ENCODE results near the gene MFSD12.
"Not testable (repeated sequence)": the region's sequence is repeated elsewhere in the genome, so short reads cannot be mapped to it uniquely, and the experiment has no call there.

MFSD12 gene

DNA sequence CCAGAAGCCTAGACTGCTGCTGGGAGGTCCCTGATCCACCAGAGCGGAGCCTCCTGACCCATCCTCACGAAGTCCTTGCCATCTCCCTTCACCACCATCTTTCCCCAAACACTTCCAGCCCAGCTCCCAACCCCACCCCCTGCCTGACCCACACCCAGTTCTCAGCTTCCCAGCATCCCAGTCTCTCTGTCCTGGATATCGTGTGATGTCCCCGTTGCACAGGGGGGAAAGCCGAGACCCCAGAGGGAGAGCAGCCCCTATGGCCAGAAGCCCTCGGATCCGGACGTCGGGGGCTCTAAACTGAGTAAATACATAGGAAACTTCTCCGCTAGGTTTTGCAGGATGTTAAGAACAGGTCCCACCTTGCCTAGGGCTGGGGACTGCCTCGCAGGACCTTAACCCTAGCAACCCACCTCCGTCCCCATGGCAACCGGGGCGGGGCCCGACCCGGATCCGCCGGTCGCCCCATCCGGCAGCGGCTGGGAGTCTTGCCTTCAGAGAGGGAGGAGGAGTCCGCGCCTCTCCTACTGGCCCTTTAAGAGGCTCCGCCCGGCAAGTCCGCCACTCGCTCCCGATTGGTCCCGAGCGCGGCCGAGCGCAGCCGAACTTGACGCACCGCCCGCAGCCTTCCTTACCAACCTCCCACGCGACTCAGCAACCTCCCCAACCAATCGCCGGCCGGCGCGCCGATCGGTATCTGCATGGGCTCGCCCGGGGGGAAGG lies 14.9 kb upstream of the MFSD12 start:
- Histone ChIP-seq H3K36me3 (ENCODE audit: insufficient read depth, low read depth, low read length) (no peaks in the 10 kb centered on the region), H3K9me3 (ENCODE audit: insufficient read depth, low read depth, low read length) (no peaks in the 10 kb centered on the region), H3K4me1 (ENCODE audit: insufficient read depth, low read length) (peaks cover 9% of the 10 kb centered on the region; the same call in 1 of the 2 replicates), H3K27ac (ENCODE audit: low read length) (no peak overlapping the region), H3K27me3 (ENCODE audit: insufficient read depth, low read length) (no peaks in the 10 kb centered on the region), H3K4me3 (ENCODE audit: low read length) (peak overlapping the region; percentile 64), H3K9ac (ENCODE audit: low read depth, low read length) (peak overlapping the region; percentile 15; the same call in 1 of the 2 replicates)

DNA sequence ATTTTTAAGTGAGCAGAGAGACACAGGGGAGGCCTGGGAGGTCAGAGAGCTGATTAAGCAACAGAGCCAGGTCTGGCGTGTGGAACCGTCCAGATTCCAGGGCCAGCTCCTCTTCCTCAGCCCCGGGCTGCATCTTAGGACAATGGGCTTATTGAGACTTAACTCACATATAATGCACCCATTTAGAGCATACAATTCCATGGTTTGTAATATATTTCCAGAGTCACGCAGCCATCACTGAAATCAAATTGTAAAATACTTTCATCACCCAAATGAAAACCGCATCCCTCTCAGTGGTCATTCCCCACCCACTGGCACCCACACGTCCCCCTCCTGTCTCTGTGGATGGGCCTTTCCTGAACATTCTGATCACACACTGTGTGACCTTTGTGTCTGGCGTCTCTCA lies 13.2 kb upstream of the MFSD12 start:
- Histone ChIP-seq H3K9ac (ENCODE audit: low read depth, low read length) (no peak overlapping the region), H3K27me3 (ENCODE audit: insufficient read depth, low read length) (no peaks in the 10 kb centered on the region), H3K4me3 (ENCODE audit: low read length) (no peak overlapping the region)

DNA sequence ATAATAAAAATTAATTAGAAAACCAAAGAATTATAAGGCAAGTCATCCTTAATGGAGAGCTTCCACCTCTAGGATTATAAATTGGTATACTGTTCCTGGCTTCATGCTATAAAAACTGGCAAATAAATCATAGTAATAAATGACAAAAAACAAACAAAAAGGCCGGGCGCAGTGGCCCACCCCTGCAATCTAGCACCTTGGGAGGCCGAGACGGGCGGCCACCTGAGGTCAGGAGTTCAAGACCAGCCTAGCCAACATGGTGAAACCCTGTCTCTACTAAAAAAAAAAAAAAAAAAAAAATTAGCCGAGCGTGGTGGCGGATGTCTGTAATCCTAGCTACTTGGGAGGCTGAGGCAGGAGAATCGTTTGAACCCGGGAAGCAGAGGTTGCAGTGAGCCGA lies 12.7 kb upstream of the MFSD12 start:
- not testable (repeated sequence) for H3K36me3 ChIP-seq (ENCODE audit: insufficient read depth, low read depth, low read length)

More for the DNA sequence above, 13.2 kb upstream of the MFSD12 start:
- Histone ChIP-seq H3K27ac (ENCODE audit: low read length) (no peak overlapping the region), H3K4me1 (ENCODE audit: insufficient read depth, low read length) (peaks cover 3% of the 10 kb centered on the region; the same call in 1 of the 2 replicates), H3K9me3 (ENCODE audit: insufficient read depth, low read depth, low read length) (no peaks in the 10 kb centered on the region), H3K36me3 (ENCODE audit: insufficient read depth, low read depth, low read length) (no peaks in the 10 kb centered on the region)

DNA sequence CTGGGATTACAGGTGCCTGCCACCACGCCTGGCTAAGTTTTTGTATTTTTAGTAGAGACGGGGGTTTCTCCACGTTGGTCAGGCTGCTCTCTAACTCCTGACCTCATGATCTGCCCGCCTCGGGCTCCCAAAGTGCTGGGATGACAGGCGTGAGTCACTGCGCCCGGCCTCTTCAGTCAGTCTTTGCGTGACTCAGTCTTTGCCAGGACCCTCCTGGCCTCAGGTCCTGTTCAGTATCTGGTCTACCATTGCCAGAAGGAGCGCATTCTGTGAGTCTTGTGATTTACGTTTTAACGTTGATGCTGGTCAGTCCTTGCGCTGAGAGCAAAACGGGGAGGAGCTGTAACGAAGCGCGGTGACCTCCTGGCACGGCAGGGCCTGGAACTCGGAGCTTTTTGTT lies 7.8 kb upstream of the MFSD12 start:
- no peaks in the 10 kb centered on the region for H3K4me1 ChIP-seq (ENCODE audit: insufficient read depth, low read length)
- H3K9me3 ChIP-seq (ENCODE audit: insufficient read depth, low read depth, low read length): no peaks in the 10 kb centered on the region
- no peaks in the 10 kb centered on the region for H3K36me3 ChIP-seq (ENCODE audit: insufficient read depth, low read depth, low read length)
- no peaks in the 10 kb centered on the region for H3K27me3 ChIP-seq (ENCODE audit: insufficient read depth, low read length)
- H3K4me3 ChIP-seq (ENCODE audit: low read length): no peak overlapping the region
- no peak overlapping the region for H3K9ac ChIP-seq (ENCODE audit: low read depth, low read length)
- no peak overlapping the region for H3K27ac ChIP-seq (ENCODE audit: low read length)

More for the DNA sequence above, 12.7 kb upstream of the MFSD12 start:
- not testable (repeated sequence) for H3K4me1 ChIP-seq (ENCODE audit: insufficient read depth, low read length); H3K4me3 ChIP-seq (ENCODE audit: low read length); H3K27ac ChIP-seq (ENCODE audit: low read length); H3K27me3 ChIP-seq (ENCODE audit: insufficient read depth, low read length); H3K9me3 ChIP-seq (ENCODE audit: insufficient read depth, low read depth, low read length); H3K9ac ChIP-seq (ENCODE audit: low read depth, low read length)

DNA sequence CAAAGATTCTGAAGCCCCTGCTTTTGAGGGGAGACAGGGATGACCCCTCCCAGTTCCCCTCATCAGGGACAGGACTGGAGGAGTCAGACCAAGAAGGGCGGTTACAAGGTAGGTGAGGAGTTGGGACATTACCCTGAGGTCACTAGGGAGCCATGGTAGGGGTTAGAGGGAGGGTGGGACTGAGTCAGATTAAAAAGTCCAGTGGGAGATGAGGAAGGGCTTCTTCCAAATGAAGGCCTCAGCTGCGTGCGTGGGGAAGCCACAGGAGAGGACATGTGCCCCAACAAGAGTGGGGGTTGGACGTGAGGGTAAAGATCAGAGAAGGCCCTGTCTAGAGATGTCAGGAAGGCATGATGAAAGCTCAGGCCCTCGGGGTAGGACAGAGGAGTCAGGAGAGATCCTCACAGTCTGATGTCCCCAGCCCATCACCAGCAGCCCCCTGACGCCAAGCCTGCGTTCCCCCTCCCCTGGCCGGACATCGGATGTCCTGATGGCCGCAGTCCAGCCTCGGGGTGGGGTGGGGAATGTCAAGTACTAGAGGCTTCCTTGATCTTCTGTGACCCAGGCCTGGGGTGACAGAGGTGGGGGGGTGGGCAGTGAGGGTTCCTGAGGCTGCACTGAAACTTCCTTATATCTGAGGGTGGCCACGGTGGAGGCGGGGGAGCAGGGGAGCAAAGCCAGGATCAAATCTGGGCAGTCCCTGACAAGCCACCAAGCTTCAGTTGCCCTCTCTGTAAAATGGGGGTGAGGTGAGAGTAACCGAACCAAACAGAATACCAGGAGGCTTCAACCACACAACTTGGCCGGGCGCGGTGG lies 6.5 kb upstream of the MFSD12 start:
- Histone ChIP-seq H3K36me3 (ENCODE audit: insufficient read depth, low read depth, low read length) (no peaks in the 10 kb centered on the region), H3K4me3 (ENCODE audit: low read length) (no peak overlapping the region), H3K27me3 (ENCODE audit: insufficient read depth, low read length) (no peaks in the 10 kb centered on the region), H3K4me1 (ENCODE audit: insufficient read depth, low read length) (no peaks in the 10 kb centered on the region), H3K9me3 (ENCODE audit: insufficient read depth, low read depth, low read length) (no peaks in the 10 kb centered on the region), H3K27ac (ENCODE audit: low read length) (no peak overlapping the region), H3K9ac (ENCODE audit: low read depth, low read length) (no peak overlapping the region)

DNA sequence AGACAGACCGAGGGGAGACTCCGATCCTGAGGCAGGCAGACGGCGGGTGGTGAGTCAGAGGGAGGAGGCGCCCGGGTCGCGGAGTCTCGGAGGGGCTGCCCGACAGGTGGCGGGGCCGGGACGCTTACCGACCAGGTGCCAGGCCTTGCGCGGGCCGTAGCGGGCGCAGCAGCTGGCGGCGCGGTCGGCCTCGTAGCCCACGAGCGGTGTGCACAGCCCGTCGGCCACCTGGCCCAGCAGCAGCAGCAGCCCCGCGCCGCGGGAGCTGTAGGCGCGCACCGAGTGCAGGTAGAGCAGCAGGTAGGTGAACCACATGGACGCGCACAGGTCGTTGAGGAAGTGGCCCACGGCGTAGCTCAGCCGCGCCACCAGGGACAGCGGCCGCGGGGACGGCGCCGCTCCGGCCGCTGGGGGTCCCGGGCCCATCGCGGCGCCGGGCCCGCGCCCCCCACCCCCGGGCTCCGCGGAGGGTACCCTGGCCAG lies 367 bp downstream of the MFSD12 start:
- Histone ChIP-seq H3K36me3 (ENCODE audit: insufficient read depth, low read depth, low read length) (no peaks in the 10 kb centered on the region), H3K4me3 (ENCODE audit: low read length) (peak overlapping the region; percentile 80), H3K4me1 (ENCODE audit: insufficient read depth, low read length) (no peaks in the 10 kb centered on the region), H3K9me3 (ENCODE audit: insufficient read depth, low read depth, low read length) (no peaks in the 10 kb centered on the region), H3K9ac (ENCODE audit: low read depth, low read length) (peak overlapping the region; percentile 45; the same call in 1 of the 2 replicates), H3K27me3 (ENCODE audit: insufficient read depth, low read length) (peaks cover 8% of the 10 kb centered on the region), H3K27ac (ENCODE audit: low read length) (no peak overlapping the region)

DNA sequence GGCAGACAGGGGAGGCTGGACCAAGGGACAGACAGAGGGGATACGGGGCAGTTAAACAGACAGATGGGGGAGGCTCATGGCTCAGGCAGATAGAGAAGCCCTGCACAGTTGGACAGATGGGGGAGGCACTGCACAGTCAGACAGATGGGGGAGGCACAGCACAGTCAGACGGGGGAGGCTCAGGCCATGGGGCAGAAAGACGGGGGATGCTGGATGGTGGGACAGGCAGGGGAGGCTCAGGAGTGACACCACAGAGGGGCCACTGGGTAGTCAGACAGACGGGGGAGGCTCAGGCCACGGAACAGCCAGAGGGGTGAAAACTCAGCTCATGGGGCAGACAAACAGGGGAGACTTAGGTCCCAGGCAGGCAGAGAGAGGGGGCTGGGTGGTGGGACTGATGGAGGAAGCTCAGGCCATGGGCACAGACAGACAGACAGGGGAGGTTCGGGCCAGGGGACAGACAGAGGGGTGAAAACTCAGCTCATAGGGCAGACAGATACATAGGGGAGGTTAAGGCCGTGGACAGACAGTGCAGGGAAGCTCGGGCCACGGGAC lies 886 bp downstream of the MFSD12 start:
- peak overlapping the region; percentile 80 for H3K4me3 ChIP-seq (ENCODE audit: low read length)
- peak overlapping the region; percentile 45; the same call in 1 of the 2 replicates for H3K9ac ChIP-seq (ENCODE audit: low read depth, low read length)
- no peak overlapping the region for H3K27ac ChIP-seq (ENCODE audit: low read length)
- no peaks in the 10 kb centered on the region for H3K36me3 ChIP-seq (ENCODE audit: insufficient read depth, low read depth, low read length)
- no peaks in the 10 kb centered on the region for H3K9me3 ChIP-seq (ENCODE audit: insufficient read depth, low read depth, low read length)
- no peaks in the 10 kb centered on the region for H3K4me1 ChIP-seq (ENCODE audit: insufficient read depth, low read length)
- H3K27me3 ChIP-seq (ENCODE audit: insufficient read depth, low read length): peaks cover 8% of the 10 kb centered on the region

DNA sequence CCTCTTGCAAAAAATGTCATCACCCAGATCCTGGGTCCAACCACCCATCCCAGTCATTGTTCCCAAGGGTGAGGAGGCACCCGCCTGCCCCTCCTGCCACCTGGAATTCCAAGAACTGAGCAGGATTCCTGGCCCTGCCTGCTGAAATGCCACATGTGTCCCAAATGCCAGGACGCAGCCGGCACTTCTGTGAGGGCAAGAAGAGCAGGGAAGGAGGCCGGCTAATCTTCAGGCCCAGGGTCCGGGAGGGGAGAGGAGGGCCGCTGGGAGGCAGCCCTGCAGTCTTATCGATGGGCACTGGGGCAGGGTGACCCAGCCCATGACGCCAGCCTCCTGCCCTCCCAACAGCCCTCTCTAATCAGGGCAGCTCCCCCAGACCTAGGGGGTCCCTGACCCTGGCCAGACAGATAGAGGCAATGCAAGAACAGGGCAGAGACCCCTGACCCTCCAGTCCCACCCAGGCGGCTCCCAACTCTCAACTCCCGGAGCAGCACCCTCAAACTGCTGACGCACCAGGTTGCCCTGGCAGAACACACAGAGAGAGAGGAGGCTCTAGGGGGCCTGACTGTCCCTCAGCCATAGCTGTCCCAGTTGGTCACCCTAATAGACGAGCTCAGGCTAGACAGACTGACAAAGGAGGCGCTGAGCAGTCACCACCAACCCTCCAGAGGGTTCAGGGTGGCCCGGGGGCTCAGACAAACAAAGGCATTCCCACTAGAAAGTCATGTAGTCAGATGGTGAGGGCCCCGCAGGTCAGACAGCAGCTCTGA lies 1.5 kb downstream of the MFSD12 start:
- Histone ChIP-seq H3K27ac (ENCODE audit: low read length) (no peak overlapping the region), H3K27me3 (ENCODE audit: insufficient read depth, low read length) (peaks cover 8% of the 10 kb centered on the region), H3K4me1 (ENCODE audit: insufficient read depth, low read length) (no peaks in the 10 kb centered on the region), H3K36me3 (ENCODE audit: insufficient read depth, low read depth, low read length) (no peaks in the 10 kb centered on the region), H3K9me3 (ENCODE audit: insufficient read depth, low read depth, low read length) (no peaks in the 10 kb centered on the region), H3K4me3 (ENCODE audit: low read length) (peak overlapping the region; percentile 80; the same call in 1 of the 2 replicates), H3K9ac (ENCODE audit: low read depth, low read length) (no peak overlapping the region)

DNA sequence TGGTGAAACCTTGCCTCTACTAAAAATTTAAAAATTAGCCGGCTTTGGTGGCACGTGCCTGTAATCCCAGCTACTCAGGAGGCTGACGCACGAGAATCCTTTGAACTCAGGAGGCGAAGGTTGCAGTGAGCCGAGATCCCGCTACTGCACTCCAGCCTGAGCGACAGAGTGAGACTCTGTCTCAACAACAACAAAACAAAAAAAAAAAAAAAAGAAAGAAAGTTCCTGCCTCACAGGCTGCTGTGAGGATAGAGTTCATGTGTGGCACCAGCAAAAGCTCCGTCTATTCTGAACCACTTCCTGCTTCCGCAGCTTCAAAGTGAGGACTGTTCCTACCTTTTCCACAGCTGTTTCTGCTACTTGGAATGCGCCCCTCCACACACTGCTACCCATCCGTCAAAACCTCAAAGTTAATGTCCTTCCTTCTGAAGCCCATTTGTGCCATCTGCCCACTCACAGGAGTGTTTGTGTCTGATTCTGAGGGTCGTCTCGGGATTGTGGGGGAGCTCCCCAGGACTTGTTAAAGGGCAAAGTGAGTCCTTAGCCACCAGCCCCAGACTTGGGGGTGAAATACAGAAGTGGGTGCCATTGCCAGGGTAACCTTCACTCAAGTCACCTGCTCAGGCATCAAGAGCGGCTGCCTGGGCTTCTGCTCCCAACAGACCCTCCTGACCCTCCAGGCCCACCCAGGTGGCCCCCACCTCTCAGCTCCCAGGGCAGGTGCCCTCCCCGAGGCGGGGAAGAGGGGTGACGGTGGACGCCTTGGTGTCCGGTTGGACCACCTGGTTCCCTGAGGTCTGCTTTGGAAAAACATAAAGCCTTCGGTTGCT lies 2.9 kb downstream of the MFSD12 start:
- Histone ChIP-seq H3K36me3 (ENCODE audit: insufficient read depth, low read depth, low read length) (no peaks in the 10 kb centered on the region), H3K27ac (ENCODE audit: low read length) (no peak overlapping the region), H3K27me3 (ENCODE audit: insufficient read depth, low read length) (peaks cover 8% of the 10 kb centered on the region), H3K9me3 (ENCODE audit: insufficient read depth, low read depth, low read length) (no peaks in the 10 kb centered on the region), H3K4me3 (ENCODE audit: low read length) (no peak overlapping the region), H3K4me1 (ENCODE audit: insufficient read depth, low read length) (no peaks in the 10 kb centered on the region), H3K9ac (ENCODE audit: low read depth, low read length) (no peak overlapping the region)

DNA sequence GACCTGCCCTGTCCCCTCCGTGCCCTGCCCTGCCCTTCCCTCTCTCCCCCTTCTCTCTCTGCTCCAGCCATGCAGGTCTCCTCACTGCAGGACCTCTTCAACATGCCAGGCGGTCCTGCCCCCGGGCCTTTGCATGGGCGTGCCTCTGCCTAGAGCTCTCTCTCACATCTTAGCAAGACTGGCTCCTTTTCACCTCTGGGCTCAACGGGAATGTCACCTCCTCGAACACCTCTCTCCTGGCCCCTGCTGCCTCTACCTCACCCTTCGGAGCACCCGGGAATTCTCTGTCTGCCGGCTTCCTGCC lies 5.6 kb downstream of the MFSD12 start:
- Histone ChIP-seq H3K27me3 (ENCODE audit: insufficient read depth, low read length) (peaks cover 6% of the 10 kb centered on the region), H3K27ac (ENCODE audit: low read length) (no peak overlapping the region), H3K4me1 (ENCODE audit: insufficient read depth, low read length) (no peaks in the 10 kb centered on the region), H3K4me3 (ENCODE audit: low read length) (no peak overlapping the region), H3K9ac (ENCODE audit: low read depth, low read length) (no peak overlapping the region), H3K36me3 (ENCODE audit: insufficient read depth, low read depth, low read length) (no peaks in the 10 kb centered on the region), H3K9me3 (ENCODE audit: insufficient read depth, low read depth, low read length) (no peaks in the 10 kb centered on the region)

All from iPS-20b (cell line).